ENCODE data around the gene EYA2.

GRCh38 chr20:47160240-47160639 is 265.6 kb downstream of the EYA2 start:
- no peak for TF ChIP-seq EZH2phosphoT487 (IDR thresholded peaks at IDR 0.05; ENCODE audit: low read depth, severe bottlenecking, unreplicated experiment)
- TF ChIP-seq, protein P1, sequence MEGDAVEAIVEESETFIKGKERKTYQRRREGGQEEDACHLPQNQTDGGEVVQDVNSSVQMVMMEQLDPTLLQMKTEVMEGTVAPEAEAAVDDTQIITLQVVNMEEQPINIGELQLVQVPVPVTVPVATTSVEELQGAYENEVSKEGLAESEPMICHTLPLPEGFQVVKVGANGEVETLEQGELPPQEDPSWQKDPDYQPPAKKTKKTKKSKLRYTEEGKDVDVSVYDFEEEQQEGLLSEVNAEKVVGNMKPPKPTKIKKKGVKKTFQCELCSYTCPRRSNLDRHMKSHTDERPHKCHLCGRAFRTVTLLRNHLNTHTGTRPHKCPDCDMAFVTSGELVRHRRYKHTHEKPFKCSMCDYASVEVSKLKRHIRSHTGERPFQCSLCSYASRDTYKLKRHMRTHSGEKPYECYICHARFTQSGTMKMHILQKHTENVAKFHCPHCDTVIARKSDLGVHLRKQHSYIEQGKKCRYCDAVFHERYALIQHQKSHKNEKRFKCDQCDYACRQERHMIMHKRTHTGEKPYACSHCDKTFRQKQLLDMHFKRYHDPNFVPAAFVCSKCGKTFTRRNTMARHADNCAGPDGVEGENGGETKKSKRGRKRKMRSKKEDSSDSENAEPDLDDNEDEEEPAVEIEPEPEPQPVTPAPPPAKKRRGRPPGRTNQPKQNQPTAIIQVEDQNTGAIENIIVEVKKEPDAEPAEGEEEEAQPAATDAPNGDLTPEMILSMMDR (IDR thresholded peaks at IDR 0.05; ENCODE audit: poor library complexity): no peak
- TF ChIP-seq EZH2 (IDR thresholded peaks at IDR 0.05; ENCODE audit: borderline replicate concordance): no peak

Measured in hepatocyte (in vitro differentiated cells).